ENCODE data around the gene TOMM7. TPM values are rescaled to one million over a fixed set of nuclear protein-coding genes. Genes with fewer than 3 reads are reported as not detected.

The TOMM7 gene
- total RNA-seq, 4 donors from 2014 or later, result 139 to 212 (median 163) TPM

GRCh38 chr7:22864855-22865601, 42.4 kb upstream of the TOMM7 start:
- DNase-seq (ENCODE audit: low spot score) (no peak), ATAC-seq (ENCODE audit: low FRiP score) (peak; percentile 20)
- no peak for TF ChIP-seq CTCF (IDR thresholded peaks at IDR 0.05)

- no peak for TF ChIP-seq CTCF (IDR thresholded peaks at IDR 0.05)
- DNase-seq (ENCODE audit: low spot score), result no peak
- no peak for ATAC-seq (ENCODE audit: low FRiP score)
These were observed 41.7 kb upstream of the TOMM7 start for GRCh38 chr7:22864301-22864700.

GRCh38 chr7:22863156-22863899, 40.7 kb upstream of the TOMM7 start:
- ATAC-seq (ENCODE audit: low FRiP score) (no peak), DNase-seq (ENCODE audit: low spot score) (no peak)
- no peak for TF ChIP-seq CTCF (IDR thresholded peaks at IDR 0.05)

- no peak for TF ChIP-seq CTCF (IDR thresholded peaks at IDR 0.05)
- no peak for DNase-seq (ENCODE audit: low spot score)
- no peak for ATAC-seq (ENCODE audit: low FRiP score)
These were observed 38.9 kb upstream of the TOMM7 start for GRCh38 chr7:22861576-22861975.

- ATAC-seq (ENCODE audit: low FRiP score) (no peak), DNase-seq (ENCODE audit: low spot score) (no peak)
These were observed 38.3 kb upstream of the TOMM7 start for GRCh38 chr7:22860784-22861482.

GRCh38 chr7:22860337-22860736, 37.7 kb upstream of the TOMM7 start:
- no peak for TF ChIP-seq CTCF (IDR thresholded peaks at IDR 0.05)
- DNase-seq (ENCODE audit: low spot score) (no peak), ATAC-seq (ENCODE audit: low FRiP score) (no peak)

More at GRCh38 chr7:22860784-22861482, 38.3 kb upstream of the TOMM7 start:
- no peak for TF ChIP-seq CTCF (IDR thresholded peaks at IDR 0.05)

All from omental fat pad (tissue), 4 donors.